Measurements from ENCODE around the gene ZNF19.

The ZNF19 gene

GRCh38 chr16:71441348-71442050, 47.6 kb downstream of the ZNF19 start:
- no peak for DNase-seq (ENCODE audit: low spot score)

- no peak for DNase-seq (ENCODE audit: low spot score)
These were observed 48.3 kb downstream of the ZNF19 start for GRCh38 chr16:71440669-71441347.

GRCh38 chr16:71439523-71439922, 49.6 kb downstream of the ZNF19 start:
- DNase-seq (ENCODE audit: low spot score): no peak

GRCh38 chr16:71436473-71436872, 52.7 kb downstream of the ZNF19 start:
- no peak for DNase-seq (ENCODE audit: low spot score)

GRCh38 chr16:71432906-71433305, 56.2 kb downstream of the ZNF19 start:
- DNase-seq (ENCODE audit: low spot score): no peak

- no peak for DNase-seq (ENCODE audit: low spot score)
These were observed 57.1 kb downstream of the ZNF19 start for GRCh38 chr16:71431991-71432390.

GRCh38 chr16:71431176-71431575, 57.9 kb downstream of the ZNF19 start:
- no peak for DNase-seq (ENCODE audit: low spot score)

GRCh38 chr16:71430744-71431143, 58.4 kb downstream of the ZNF19 start:
- DNase-seq (ENCODE audit: low spot score): no peak

- DNase-seq (ENCODE audit: low spot score): no peak
These were observed 59.5 kb downstream of the ZNF19 start for GRCh38 chr16:71429581-71429980.

- DNase-seq (ENCODE audit: low spot score): no peak
These were observed 60.2 kb downstream of the ZNF19 start for GRCh38 chr16:71428883-71429282.

GRCh38 chr16:71428385-71428784, 60.7 kb downstream of the ZNF19 start:
- DNase-seq (ENCODE audit: low spot score): no peak

GRCh38 chr16:71426880-71427615, 62.1 kb downstream of the ZNF19 start:
- no peak for DNase-seq (ENCODE audit: low spot score)

- peak; percentile 55 for DNase-seq (ENCODE audit: low spot score)
These were observed 62.9 kb downstream of the ZNF19 start for GRCh38 chr16:71426069-71426879.

- DNase-seq (ENCODE audit: low spot score): no peak
These were observed 63.4 kb downstream of the ZNF19 start for GRCh38 chr16:71425746-71426068.

GRCh38 chr16:71424626-71425025, 64.5 kb downstream of the ZNF19 start:
- no peak for DNase-seq (ENCODE audit: low spot score)

GRCh38 chr16:71423865-71424264, 65.3 kb downstream of the ZNF19 start:
- DNase-seq (ENCODE audit: low spot score): no peak

All from hepatic stellate cell (primary cell).